H9 (cell line): ENCODE results near the gene ADGRL3. TPM values are rescaled to one million over a fixed set of nuclear protein-coding genes. Genes with fewer than 3 reads are reported as not detected.

ENCODE experiments used
- DNase-seq: peaks from one replicate; pipeline ENCODE4 v3.0.0-alpha.2; 2017
- H2AFZ ChIP-seq: one replicate; pipeline ENCODE4 v1.6.1; 2013; ENCODE audit warnings: mild to moderate bottlenecking, low read length, control low read depth, moderate library complexity
- H2AK5ac ChIP-seq: 2 replicates; pipeline ENCODE4 v1.6.1; 2013; ENCODE audit warnings: low read length, control low read depth, mixed read lengths; ENCODE audit not compliant: insufficient read length
- H2BK120ac ChIP-seq: one replicate; pipeline ENCODE4 v1.6.1; 2013; ENCODE audit warnings: low read depth, mild to moderate bottlenecking, low read length, control low read depth, inconsistent platforms; ENCODE audit not compliant: poor library complexity, severe bottlenecking
- H2BK12ac ChIP-seq: 2 replicates; pipeline ENCODE4 v1.6.1; 2013; ENCODE audit warnings: low read length, control low read depth, mixed read lengths, low read depth; ENCODE audit not compliant: insufficient read length
- H2BK15ac ChIP-seq: 2 replicates; pipeline ENCODE4 v1.6.1; 2013; ENCODE audit warnings: low read depth, low read length, control low read depth
- H2BK20ac ChIP-seq: one replicate; pipeline ENCODE4 v1.6.1; 2013; ENCODE audit warnings: low read depth, mild to moderate bottlenecking, low read length, control low read depth, inconsistent platforms; ENCODE audit not compliant: poor library complexity, severe bottlenecking
- H2BK5ac ChIP-seq: 2 replicates; pipeline ENCODE4 v1.6.1; 2013; ENCODE audit warnings: low read length, control low read depth, mixed read lengths; ENCODE audit not compliant: insufficient read length
- H3K14ac ChIP-seq: 2 replicates; pipeline ENCODE4 v1.6.1; 2013; ENCODE audit warnings: low read length, control low read depth; ENCODE audit not compliant: insufficient read depth
- H3K18ac ChIP-seq: 2 replicates; pipeline ENCODE4 v1.6.1; 2013; ENCODE audit warnings: low read depth, mild to moderate bottlenecking, mixed read lengths, low read length, control low read depth; ENCODE audit not compliant: insufficient read length
- H3K23ac ChIP-seq: 2 replicates; pipeline ENCODE4 v1.6.1; 2013; ENCODE audit warnings: low read length, control low read depth, mixed read lengths, low read depth; ENCODE audit not compliant: insufficient read length
- H3K23me2 ChIP-seq: 2 replicates; pipeline ENCODE4 v1.6.1; 2013; ENCODE audit warnings: low read depth, mild to moderate bottlenecking, mixed read lengths, low read length, control low read depth; ENCODE audit not compliant: insufficient read length, poor library complexity, severe bottlenecking
- H3K27ac ChIP-seq: 2 replicates; pipeline ENCODE4 v1.5.1; 2013; ENCODE audit warnings: low read length, control low read depth, mixed read lengths, low read depth; ENCODE audit not compliant: insufficient read length
- H3K27me3 ChIP-seq: 2 replicates; pipeline ENCODE4 v1.6.1; 2013; ENCODE audit warnings: low read length, control low read depth, inconsistent platforms; ENCODE audit not compliant: insufficient read depth
- H3K4ac ChIP-seq: 2 replicates; pipeline ENCODE4 v1.6.1; 2013; ENCODE audit warnings: low read depth, mild to moderate bottlenecking, control low read depth, inconsistent platforms, low read length, moderate library complexity
- H3K4me1 ChIP-seq: 2 replicates; pipeline ENCODE4 v1.6.1; 2013; ENCODE audit warnings: low read length, control low read depth, inconsistent platforms; ENCODE audit not compliant: insufficient read depth
- H3K4me2 ChIP-seq: 2 replicates; pipeline ENCODE4 v1.6.1; 2013; ENCODE audit warnings: low read length, control low read depth, mixed read lengths; ENCODE audit not compliant: insufficient read length, insufficient read depth
- H3K56ac ChIP-seq: 2 replicates; pipeline ENCODE4 v1.6.1; 2013; ENCODE audit warnings: low read depth, mild to moderate bottlenecking, mixed read lengths, low read length, control low read depth; ENCODE audit not compliant: insufficient read length
- H3K79me1 ChIP-seq: 2 replicates; pipeline ENCODE4 v1.6.1; 2013; ENCODE audit warnings: low read depth, mild to moderate bottlenecking, moderate library complexity, low read length, control low read depth, inconsistent platforms; ENCODE audit not compliant: insufficient read depth, poor library complexity, severe bottlenecking
- H3K79me2 ChIP-seq: 2 replicates; pipeline ENCODE4 v1.6.1; 2013; ENCODE audit warnings: low read length, control low read depth, inconsistent platforms; ENCODE audit not compliant: insufficient read depth
- H3K9ac ChIP-seq: 2 replicates; pipeline ENCODE4 v1.6.1; 2013; ENCODE audit warnings: low read length, control low read depth, mixed read lengths; ENCODE audit not compliant: insufficient read length; ENCODE audit errors: extremely low read depth
- H3K9me3 ChIP-seq: one replicate; pipeline ENCODE4 v1.6.1; 2013; ENCODE audit warnings: low read depth, low read length, inconsistent platforms; ENCODE audit not compliant: control insufficient read depth
- H3T11ph ChIP-seq: one replicate; pipeline ENCODE4 v1.6.1; 2013; ENCODE audit warnings: mild to moderate bottlenecking, low read length, control low read depth, inconsistent platforms
- H4K20me1 ChIP-seq: one replicate; pipeline ENCODE4 v1.6.1; 2013; ENCODE audit not compliant: control insufficient read depth, insufficient read length, insufficient read depth
- H4K5ac ChIP-seq: 2 replicates; pipeline ENCODE4 v1.6.1; 2013; ENCODE audit warnings: low read depth, mild to moderate bottlenecking, mixed read lengths, low read length, control low read depth; ENCODE audit not compliant: insufficient read length
- H4K8ac ChIP-seq: replicated peaks from 2 replicates; pipeline ENCODE4 v1.6.1; 2013; ENCODE audit warnings: low read length, control low read depth, mixed read lengths, low read depth; ENCODE audit not compliant: insufficient read length
- H4K91ac ChIP-seq: 2 replicates; pipeline ENCODE4 v1.6.1; 2013; ENCODE audit warnings: low read depth, mild to moderate bottlenecking, moderate library complexity, mixed read lengths, low read length, control low read depth; ENCODE audit not compliant: insufficient read length
- H3K27ac Mint-ChIP-seq, 3 experiments: 2 replicates in 2 of 3; 3 replicates in 1 of 3; pipeline ENCODE4 v1.8.0; 2020 to 2021; ENCODE audit warnings: mixed read lengths in 3 of 3, mild to moderate bottlenecking in 1 of 3, moderate library complexity in 1 of 3
- H3K27me3 Mint-ChIP-seq: 2 replicates; pipeline ENCODE4 v1.8.0; 2021; ENCODE audit warnings: low read depth, mild to moderate bottlenecking, moderate library complexity, mixed read lengths
- H3K36me3 Mint-ChIP-seq, 3 experiments: 2 replicates in 2 of 3; 3 replicates in 1 of 3; pipeline ENCODE4 v1.8.0; 2020 to 2021; ENCODE audit warnings: low read depth in 3 of 3, mixed read lengths in 3 of 3; ENCODE audit not compliant: insufficient read depth in 1 of 3
- H3K4me1 Mint-ChIP-seq, 2 experiments: 2 replicates each; pipeline ENCODE4 v1.8.0; 2020; ENCODE audit warnings: mixed read lengths in 2 of 2
- H3K4me3 Mint-ChIP-seq, 2 experiments: 2 replicates in 1 of 2; 3 replicates in 1 of 2; pipeline ENCODE4 v1.8.0; 2020 to 2021; ENCODE audit warnings: mild to moderate bottlenecking in 2 of 2, mixed read lengths in 2 of 2, moderate library complexity in 1 of 2
- H3K9me3 Mint-ChIP-seq, 2 experiments: 2 replicates in 1 of 2; 3 replicates in 1 of 2; pipeline ENCODE4 v1.8.0; 2020; ENCODE audit warnings: mild to moderate bottlenecking in 2 of 2, mixed read lengths in 2 of 2, moderate library complexity in 1 of 2
- CTCF ChIP-seq: fragments of 200-600 bp; sonication (generic); conservative IDR thresholded peaks from 3 replicates; pipeline ENCODE4 v1.8.0; 2021; ENCODE audit warnings: antibody characterized with exemption, mild to moderate bottlenecking
- total RNA-seq: library from RNA; stranded (reverse); gene quantifications from 2 replicates; pipeline ENCODE4 v1.2.1, GENCODE V29; 2021

The ADGRL3 gene
- total RNA-seq, 1 experiment from 2014 or later: 5.9 TPM

DNA sequence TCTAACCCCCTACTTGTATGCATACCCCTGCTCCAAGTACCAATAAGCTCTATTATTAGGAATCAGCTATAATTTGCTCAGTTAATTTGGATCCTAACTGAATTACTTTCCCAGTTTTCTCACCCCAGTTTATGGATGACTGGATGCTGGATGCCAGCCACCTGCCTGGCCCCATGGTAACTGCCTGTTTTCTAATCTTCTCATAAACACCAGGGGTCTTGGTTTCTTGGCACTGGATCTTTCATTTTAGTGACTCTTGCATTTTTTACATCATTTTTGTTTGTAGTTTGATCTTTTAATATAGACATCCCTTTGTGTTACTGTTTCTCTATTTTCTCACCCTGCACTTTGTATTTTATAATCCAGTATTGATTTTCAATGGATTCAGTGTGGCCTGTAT is 246.8 kb downstream of the ADGRL3 start:
- no peak overlapping the region for H2AFZ ChIP-seq
- no peak overlapping the region for H2BK120ac ChIP-seq
- Mint-ChIP-seq H3K27ac (no peak overlapping the region), H3K27me3 (no peaks in the 10 kb centered on the region), H3K4me3 (no peak overlapping the region), H3K4me1 (no peaks in the 10 kb centered on the region), H3K9me3 (no peaks in the 10 kb centered on the region), H3K36me3 (no peaks in the 10 kb centered on the region)
- no peak overlapping the region for H3K18ac ChIP-seq
- no peak overlapping the region for H2BK5ac ChIP-seq
- no peaks in the 10 kb centered on the region for H4K20me1 ChIP-seq
- no peaks in the 10 kb centered on the region; the same call in none of the 2 replicates for H3K4me1 ChIP-seq
- H4K8ac ChIP-seq: no peak overlapping the region
- no peaks in the 10 kb centered on the region for H3K9me3 ChIP-seq
- no peaks in the 10 kb centered on the region for H3K23me2 ChIP-seq
- DNase-seq: no peak
- H2BK20ac ChIP-seq: no peak overlapping the region
- no peak overlapping the region for H3K23ac ChIP-seq
- no peak overlapping the region for H3K14ac ChIP-seq
- no peak overlapping the region for H3K56ac ChIP-seq
- no peak overlapping the region for H3K9ac ChIP-seq
- H2AK5ac ChIP-seq: no peak overlapping the region
- no peak overlapping the region for H3K4ac ChIP-seq
- H2BK15ac ChIP-seq: no peak overlapping the region
- H3T11ph ChIP-seq: no peak overlapping the region
- no peaks in the 10 kb centered on the region for H3K79me2 ChIP-seq
- H3K27me3 ChIP-seq: no peaks in the 10 kb centered on the region
- no peak overlapping the region for H2BK12ac ChIP-seq
- no peak overlapping the region for H4K91ac ChIP-seq
- no peak overlapping the region for H3K27ac ChIP-seq
- H3K4me2 ChIP-seq: no peak overlapping the region
- H3K79me1 ChIP-seq: no peaks in the 10 kb centered on the region
- no peak for TF ChIP-seq CTCF
- no peak overlapping the region for H4K5ac ChIP-seq
